ENCODE measurements around the gene CASQ2. TPM values are rescaled to one million over a fixed set of nuclear protein-coding genes. Genes with fewer than 3 reads are reported as not detected.

Gene CASQ2
- total and polyA plus RNA-seq, 10 of the 15 experiments (the other 5 are each of a cell fraction or from before 2014, with no cell fraction given): not detected

DNA sequence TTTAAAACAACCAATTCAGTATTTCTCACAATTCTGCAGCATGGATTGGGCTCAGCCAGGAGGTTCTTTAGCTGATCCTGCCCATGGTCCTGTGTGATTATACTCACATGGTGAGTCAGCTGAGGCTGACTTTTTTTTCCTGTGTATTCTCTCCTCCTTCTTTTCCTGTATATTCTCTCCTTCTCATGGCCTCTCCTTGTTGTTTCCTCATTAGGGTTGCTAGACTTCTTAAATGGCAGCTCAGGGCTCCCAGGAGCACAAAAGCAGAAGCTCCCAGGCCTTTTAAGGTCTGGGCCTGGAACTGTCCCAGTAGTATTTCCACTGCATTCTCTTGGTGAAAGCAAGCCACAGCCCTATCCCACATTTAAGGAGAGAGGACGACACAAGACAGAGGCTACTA, 99.9 kb downstream of the CASQ2 start:
- in situ Hi-C loops (cut with MboI): no loop called here
- CTCF ChIA-PET: interaction anchor here (0.5 to 1.4 kb wide), 4 partner anchors 19 to 60 kb away, joined by 3 to 7 read pairs (median 3); no protein-coding TSS in a partner anchor

More for the DNA sequence above, 99.9 kb downstream of the CASQ2 start:
- no peak for FAIRE-seq
- peaks cover 6 to 11% of the 10 kb centered on the region in 2 experiments for H3K36me3 ChIP-seq (ENCODE audit: control insufficient read depth in 2 of 2, insufficient read depth in 2 of 2, low read length in 1 of 2)
- 92% methylated on average over 1 of the region's 1 CpG for WGBS (ENCODE audit: insufficient coverage, insufficient replicate concordance, low lambda C conversion rate, missing lambda C conversion rate)
- DNase-seq (ENCODE audit: low read depth, low spot score): no peak
- H2AFZ ChIP-seq (ENCODE audit: control insufficient read depth, low read depth, low read length): no peak overlapping the region
- no peaks in the 10 kb centered on the region for H3K27me3 ChIP-seq (replicated peaks in 1 of 2; ENCODE audit: control insufficient read depth in 2 of 2, insufficient read depth in 2 of 2, low read length in 1 of 2)
- no peak for ATAC-seq
- BruUV-seq (replicated peaks): no TSS peak
- H3K4me2 ChIP-seq (ENCODE audit: control insufficient read depth, insufficient read depth): no peak overlapping the region
- H3K9ac ChIP-seq (ENCODE audit: control insufficient read depth, insufficient read depth, low read length): no peak overlapping the region
- TF ChIP-seq, protein P1, sequence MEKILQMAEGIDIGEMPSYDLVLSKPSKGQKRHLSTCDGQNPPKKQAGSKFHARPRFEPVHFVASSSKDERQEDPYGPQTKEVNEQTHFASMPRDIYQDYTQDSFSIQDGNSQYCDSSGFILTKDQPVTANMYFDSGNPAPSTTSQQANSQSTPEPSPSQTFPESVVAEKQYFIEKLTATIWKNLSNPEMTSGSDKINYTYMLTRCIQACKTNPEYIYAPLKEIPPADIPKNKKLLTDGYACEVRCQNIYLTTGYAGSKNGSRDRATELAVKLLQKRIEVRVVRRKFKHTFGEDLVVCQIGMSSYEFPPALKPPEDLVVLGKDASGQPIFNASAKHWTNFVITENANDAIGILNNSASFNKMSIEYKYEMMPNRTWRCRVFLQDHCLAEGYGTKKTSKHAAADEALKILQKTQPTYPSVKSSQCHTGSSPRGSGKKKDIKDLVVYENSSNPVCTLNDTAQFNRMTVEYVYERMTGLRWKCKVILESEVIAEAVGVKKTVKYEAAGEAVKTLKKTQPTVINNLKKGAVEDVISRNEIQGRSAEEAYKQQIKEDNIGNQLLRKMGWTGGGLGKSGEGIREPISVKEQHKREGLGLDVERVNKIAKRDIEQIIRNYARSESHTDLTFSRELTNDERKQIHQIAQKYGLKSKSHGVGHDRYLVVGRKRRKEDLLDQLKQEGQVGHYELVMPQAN (conservative IDR thresholded peaks at IDR 0.05): no peak
- TF ChIP-seq CEBPZ (IDR thresholded peaks at IDR 0.05; ENCODE audit: low read depth, low read length) (no peak), IKZF2 (IDR thresholded peaks at IDR 0.05) (no peak), ZNF384 (IDR thresholded peaks at IDR 0.05; ENCODE audit: borderline replicate concordance, low read depth, low read length) (no peak), SUPT20H (IDR thresholded peaks at IDR 0.05; ENCODE audit: borderline replicate concordance, control insufficient read depth, low read depth, low read length) (no peak)
- TF ChIP-seq, protein P2, sequence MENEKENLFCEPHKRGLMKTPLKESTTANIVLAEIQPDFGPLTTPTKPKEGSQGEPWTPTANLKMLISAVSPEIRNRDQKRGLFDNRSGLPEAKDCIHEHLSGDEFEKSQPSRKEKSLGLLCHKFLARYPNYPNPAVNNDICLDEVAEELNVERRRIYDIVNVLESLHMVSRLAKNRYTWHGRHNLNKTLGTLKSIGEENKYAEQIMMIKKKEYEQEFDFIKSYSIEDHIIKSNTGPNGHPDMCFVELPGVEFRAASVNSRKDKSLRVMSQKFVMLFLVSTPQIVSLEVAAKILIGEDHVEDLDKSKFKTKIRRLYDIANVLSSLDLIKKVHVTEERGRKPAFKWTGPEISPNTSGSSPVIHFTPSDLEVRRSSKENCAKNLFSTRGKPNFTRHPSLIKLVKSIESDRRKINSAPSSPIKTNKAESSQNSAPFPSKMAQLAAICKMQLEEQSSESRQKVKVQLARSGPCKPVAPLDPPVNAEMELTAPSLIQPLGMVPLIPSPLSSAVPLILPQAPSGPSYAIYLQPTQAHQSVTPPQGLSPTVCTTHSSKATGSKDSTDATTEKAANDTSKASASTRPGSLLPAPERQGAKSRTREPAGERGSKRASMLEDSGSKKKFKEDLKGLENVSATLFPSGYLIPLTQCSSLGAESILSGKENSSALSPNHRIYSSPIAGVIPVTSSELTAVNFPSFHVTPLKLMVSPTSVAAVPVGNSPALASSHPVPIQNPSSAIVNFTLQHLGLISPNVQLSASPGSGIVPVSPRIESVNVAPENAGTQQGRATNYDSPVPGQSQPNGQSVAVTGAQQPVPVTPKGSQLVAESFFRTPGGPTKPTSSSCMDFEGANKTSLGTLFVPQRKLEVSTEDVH (IDR thresholded peaks at IDR 0.05; ENCODE audit: low read depth, partially characterized antibody): no peak
- H3K4me3 ChIP-seq: no peak overlapping the region
- POLR2A ChIA-PET: no interaction called here
- H3K79me2 ChIP-seq (ENCODE audit: control insufficient read depth, insufficient read depth, low read length): no peaks in the 10 kb centered on the region
- H3K27ac ChIP-seq (ENCODE audit: control insufficient read depth, insufficient read depth): no peak overlapping the region
- peaks cover 1% of the 10 kb centered on the region; the same call in 2 of the 3 replicates for H3K9me3 ChIP-seq (replicated peaks; ENCODE audit: control insufficient read depth, insufficient read depth, low read length)
- RAD21 ChIA-PET (ENCODE audit: unreplicated experiment): no interaction called here
- H3K4me1 ChIP-seq (ENCODE audit: control insufficient read depth, insufficient read depth, low read length): peaks cover 13% of the 10 kb centered on the region
- SMC1A ChIA-PET (ENCODE audit: uncharacterized antibody, unreplicated experiment): no interaction called here
- intact Hi-C loops (cut with micrococcal nuclease; ENCODE audit: unreplicated experiment): no loop called here
- no peaks in the 10 kb centered on the region for H4K20me1 ChIP-seq (ENCODE audit: control insufficient read depth, insufficient read depth)
